KBM-7 (cell line): Measurements from ENCODE around the gene ZNF605.
"Not testable (repeated sequence)": the region's sequence is repeated elsewhere in the genome, so short reads cannot be mapped to it uniquely, and the experiment has no call there.

ENCODE experiments used
- DNase-seq: peaks from one replicate; pipeline ENCODE4 v3.0.0-alpha.2; 2015
- in situ Hi-C: fragments of 300-500 bp; cut with MboI; formaldehyde crosslinking; loops from 2 replicates; pipeline ENCODE4 v1.14.3; 2020; ENCODE audit warnings: low sequenced_read_pairs, low pct_unique_long_range_greater_than_20kb, mixed read lengths

The ZNF605 gene

GRCh38 chr12:132950844-132951535, 5.1 kb downstream of the ZNF605 start:
- no peak for DNase-seq
- in situ Hi-C loops = no loop called here

DNA sequence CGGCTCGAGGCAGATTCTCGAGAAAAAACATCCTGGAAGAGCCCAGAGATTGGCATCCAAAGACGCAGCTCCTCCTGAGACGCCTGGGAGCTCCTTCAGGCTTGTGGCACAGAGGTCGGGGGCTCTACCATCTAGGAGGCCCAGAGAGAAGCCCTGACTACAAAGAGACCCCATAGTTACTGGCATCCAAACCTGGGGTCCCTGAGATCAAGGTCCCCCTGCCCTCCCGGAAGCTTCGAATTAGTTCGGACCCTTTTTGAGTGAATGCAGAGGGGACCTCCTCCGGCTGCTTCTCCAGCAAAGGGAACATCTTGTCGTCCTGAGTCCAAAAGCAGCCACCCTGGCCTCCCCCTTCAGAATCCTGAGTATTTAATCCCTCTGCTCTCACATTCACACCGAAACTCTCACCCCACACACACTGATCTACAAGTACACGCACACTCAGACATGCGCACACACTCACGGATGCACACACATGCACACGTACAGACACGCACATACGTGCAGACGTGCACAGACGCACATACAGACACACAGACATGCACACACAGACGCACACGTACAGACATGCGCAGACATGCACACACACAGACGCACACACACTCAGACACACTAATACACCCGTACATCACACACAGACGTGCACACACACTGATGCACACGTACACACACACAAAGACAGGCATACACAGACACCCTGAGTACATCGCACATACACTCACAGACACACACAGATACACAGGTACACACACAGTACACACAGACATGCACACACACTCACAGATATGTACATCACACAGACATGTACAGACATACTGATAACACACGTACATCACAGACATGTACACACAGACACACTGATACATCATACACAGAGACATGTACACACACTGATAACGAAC, 5.9 kb downstream of the ZNF605 start:
- no peak for DNase-seq
- in situ Hi-C loops = no loop called here

- no peak for DNase-seq
- in situ Hi-C loops = no loop called here
Measured at GRCh38 chr12:132948146-132949066, 7.7 kb downstream of the ZNF605 start.

DNA sequence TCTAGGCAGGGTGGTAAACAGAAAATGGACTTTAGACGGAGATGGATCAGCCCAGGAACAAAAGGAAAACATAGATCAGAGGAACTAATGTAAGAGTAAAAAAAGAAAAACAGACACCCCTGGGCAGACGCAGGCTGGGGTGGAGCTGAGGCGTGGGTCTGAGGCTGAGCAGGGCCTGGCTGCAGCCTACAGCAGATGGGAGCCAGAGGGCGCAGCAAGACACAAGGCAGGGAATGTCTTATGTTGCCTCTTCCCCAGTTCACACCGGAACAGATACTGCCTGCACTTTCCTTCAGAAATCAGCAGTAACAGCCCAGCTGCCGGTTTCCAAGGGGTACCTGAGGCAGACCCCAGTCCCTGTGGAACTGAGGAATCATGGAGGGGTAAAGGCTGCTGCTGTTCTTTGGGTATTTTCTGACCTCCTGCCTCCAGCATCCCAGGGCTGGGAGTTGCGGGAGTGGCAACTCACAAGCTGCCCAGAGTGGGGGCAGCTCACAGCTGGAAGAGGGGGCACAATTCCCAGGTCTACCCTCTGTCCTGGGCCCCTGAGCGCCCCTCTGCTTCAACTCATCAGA, 9.8 kb downstream of the ZNF605 start:
- DNase-seq = no peak
- in situ Hi-C loops = no loop called here

GRCh38 chr12:132945806-132946205, 10.3 kb downstream of the ZNF605 start:
- in situ Hi-C loops = no loop called here
- DNase-seq = no peak

- no peak for DNase-seq
- in situ Hi-C loops = no loop called here
Measured at GRCh38 chr12:132942611-132943010, 13.5 kb downstream of the ZNF605 start.

DNA sequence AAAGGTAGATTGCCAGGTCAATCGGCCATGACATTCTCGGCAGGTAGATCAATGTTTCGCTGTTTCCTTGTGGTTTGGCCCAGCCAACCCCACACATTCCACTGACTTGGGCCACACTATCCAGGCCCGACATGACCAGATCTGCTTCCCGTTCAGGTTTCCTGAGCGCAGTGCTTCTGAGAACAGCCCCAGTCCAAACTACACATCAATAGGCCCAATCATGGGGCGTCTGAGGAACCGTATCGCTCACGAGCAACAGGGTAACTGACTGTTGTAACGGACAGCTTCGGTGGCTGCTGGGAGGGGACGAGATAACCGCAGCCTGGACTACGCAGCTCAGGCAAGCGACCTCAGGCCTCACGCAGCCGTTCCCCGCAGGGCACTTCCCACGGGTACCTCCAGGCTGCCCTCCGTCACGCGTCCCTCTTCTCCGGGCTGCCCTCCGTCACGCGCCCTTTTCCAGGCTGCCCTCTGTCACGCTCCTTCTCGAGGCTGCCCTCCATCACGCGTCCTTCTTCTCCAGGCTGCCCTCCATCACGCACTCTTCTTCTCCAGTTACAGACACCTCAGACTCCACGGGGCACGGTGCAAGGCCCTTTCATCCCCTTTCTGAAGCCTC, 14.7 kb downstream of the ZNF605 start:
- in situ Hi-C loops = no loop called here

DNA sequence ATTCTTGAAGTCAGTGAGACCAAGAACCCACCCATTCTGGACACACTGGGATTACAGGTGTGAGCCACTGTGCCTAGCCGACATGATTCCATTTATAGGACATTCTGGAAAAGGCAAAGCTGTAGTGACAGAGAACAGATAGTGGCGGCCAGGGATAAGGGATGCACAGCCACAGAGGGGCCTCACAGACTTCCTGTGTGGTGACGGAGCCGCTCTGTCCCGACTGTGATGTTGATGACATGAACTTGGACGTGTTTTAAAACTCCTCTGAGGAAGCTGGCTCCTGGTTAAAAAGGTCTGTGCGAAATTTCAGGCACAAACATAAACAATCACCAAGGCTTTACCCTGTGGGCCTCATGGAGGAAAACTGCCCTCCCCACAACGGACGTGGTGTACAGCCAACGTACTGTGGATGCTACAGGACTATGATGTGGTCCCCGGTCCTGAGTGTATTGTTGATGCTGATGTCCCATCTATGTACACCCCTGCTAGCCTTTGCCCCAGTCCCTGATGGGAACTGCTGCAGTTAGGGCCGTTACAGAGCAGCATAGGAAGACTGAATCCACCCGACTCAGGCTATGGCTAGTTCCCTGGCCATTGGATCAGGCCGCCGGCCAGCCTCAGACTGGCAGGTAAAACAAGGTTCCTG, 15.9 kb downstream of the ZNF605 start:
- no peak for DNase-seq
- in situ Hi-C loops = no loop called here

More for the DNA sequence above, 14.7 kb downstream of the ZNF605 start:
- DNase-seq = no peak

DNA sequence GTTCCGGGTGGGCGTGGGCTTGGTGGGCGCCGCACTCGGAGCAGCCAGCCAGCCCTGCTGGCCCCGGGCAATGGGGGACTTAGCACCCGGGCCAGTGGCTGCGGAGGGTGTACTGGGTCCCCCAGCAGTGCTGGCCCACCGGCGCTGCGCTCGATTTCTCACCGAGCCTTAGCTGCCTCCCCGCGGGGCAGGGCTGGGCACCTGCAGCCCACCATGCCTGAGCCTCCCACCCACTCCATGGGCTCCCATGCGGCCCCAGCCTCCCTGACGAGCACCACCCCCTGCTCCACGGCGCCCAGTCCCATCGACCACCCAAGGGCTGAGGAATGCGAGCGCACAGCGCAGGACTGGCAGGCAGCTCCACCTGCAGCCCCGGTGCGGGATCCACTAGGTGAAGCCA, 17.3 kb downstream of the ZNF605 start:
- in situ Hi-C loops = not testable (repeated sequence)

GRCh38 chr12:132937476-132937875, 18.6 kb downstream of the ZNF605 start:
- in situ Hi-C loops = no loop called here

More for the DNA sequence above, 17.3 kb downstream of the ZNF605 start:
- not testable (repeated sequence) for DNase-seq

GRCh38 chr12:132936921-132937320, 19.2 kb downstream of the ZNF605 start:
- DNase-seq = not testable (repeated sequence)

More at GRCh38 chr12:132937476-132937875, 18.6 kb downstream of the ZNF605 start:
- DNase-seq = no peak

DNA sequence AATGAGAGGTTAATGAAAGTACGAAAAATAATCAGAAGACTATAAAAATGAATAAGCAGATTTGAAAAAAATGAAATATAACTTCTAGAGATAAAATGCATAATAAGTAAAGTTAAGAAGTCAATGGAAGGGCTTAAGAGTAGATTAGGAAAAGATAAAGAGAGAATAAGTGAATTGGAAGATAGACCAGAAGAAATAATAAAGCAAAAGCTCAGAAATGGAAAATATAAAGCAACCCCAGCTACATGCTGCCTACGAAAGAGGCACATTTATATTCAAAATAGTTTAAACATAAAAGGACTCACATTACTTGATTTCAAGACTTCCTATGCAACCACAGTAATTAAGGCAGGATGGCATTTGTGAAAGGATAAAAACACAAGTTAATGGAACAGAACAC, 19.9 kb downstream of the ZNF605 start:
- no peak for DNase-seq
- in situ Hi-C loops = no loop called here

More at GRCh38 chr12:132936921-132937320, 19.2 kb downstream of the ZNF605 start:
- in situ Hi-C loops = not testable (repeated sequence)

DNA sequence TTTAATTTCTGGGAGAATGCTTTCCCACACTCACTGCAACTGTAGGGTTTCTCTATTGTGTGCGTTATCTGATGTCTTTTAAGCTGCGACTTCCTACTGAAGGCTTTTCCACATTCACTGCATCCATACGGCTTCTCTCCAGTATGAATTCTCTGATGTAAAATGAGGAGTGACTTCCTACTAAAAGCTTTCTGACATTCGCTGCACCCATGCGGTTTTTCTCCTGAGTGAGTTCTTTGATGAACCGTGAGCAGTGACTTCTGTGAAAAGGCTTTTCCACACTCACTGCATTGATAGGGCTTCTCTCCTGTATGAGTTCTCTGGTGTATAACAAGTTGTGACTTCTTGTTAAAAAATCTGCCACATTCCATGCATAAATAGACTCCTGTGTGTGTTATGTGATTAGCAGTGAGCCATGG, 29.7 kb downstream of the ZNF605 start:
- in situ Hi-C loops = no loop called here
- peak; percentile 9 for DNase-seq

- peak; percentile 10 for DNase-seq
- in situ Hi-C loops = no loop called here
Measured at GRCh38 chr12:132925597-132926414, 30.3 kb downstream of the ZNF605 start.

GRCh38 chr12:132924356-132924755, 31.8 kb downstream of the ZNF605 start:
- in situ Hi-C loops = no loop called here
- no peak for DNase-seq

DNA sequence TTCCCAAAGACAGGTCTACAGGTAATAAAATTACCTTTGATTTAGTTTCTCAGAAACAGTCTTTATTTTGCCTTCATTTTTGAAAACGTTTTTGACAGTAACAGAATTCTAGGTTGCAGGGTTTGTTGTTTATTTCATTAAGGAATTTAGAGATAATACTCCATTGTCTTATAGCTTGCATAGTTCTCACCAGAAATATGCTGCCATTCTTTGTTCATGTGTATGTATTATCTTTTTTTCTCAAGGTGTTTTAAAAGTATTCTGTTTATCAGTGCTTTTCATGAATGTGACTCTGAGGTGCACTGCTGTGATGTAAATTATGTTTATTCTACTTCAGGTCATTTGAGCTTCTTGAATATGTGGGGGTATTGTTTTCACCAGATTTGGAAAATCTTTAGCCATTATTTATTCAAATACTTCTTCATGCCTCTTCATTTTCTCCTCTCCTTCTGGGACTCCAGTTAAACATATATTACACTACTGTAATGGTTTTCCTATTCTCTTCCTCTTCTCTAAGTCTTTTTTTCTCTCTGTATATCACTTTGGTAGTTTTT, 32.7 kb downstream of the ZNF605 start:
- in situ Hi-C loops = no loop called here

DNA sequence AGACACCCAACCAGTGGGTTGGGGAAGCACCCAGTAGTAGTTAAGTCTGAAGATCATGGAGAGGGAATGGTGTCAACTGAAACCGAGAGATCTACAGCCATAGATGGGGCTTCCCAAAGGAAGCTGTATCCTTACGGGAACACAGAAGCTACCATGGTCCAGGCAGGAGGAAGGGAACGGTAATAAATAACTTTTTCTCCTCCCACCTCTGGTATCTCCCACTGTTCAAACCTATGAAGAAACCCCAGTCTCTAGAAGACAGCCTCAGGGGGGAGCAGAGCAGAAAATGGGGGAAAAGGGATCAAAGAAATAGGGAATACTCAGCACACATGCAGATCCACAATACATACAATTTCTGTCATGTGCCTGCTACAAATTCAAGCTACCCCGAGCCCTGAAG, 33.4 kb downstream of the ZNF605 start:
- in situ Hi-C loops = no loop called here
- DNase-seq = no peak

More for the DNA sequence above, 32.7 kb downstream of the ZNF605 start:
- DNase-seq = no peak
